COLO668 (cell line): ENCODE results near the gene DUXA.
A peak's percentile ranks its signal among the peaks of the same experiment; 100 is the strongest.
"Not testable (repeated sequence)": the region's sequence is repeated elsewhere in the genome, so short reads cannot be mapped to it uniquely, and the experiment has no call there.

Experiments used
- DNase-seq: peaks from one replicate; lab custom pipeline; 2025; ENCODE audit not compliant: unreplicated experiment; lab: John Stamatoyannopoulos, UW

DUXA gene

DNA sequence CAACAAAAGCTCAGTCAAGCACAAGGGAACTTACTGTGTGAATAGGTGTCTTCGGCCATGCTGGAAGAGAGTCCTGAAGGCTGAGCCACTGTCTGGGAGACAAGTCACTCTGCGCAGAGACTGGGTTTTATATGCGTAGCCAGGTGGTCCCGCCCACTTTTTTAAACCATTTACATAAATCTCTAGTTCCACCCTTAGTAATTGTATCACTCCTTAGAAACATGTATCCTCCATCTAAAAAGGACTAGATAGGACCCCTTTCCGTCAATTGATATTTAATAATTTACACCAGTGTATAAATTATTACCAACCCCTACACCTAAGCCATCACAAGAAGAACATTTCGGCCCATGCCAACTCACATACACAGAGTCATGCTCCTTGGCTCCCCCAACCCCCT is at the start of gene DUXA:
DUXA (minus strand) TSS at position 101 of the 400 bp plus-strand sequence; CDS start at position 59, 42 bp downstream.
- DNase-seq, result no peak

DNA sequence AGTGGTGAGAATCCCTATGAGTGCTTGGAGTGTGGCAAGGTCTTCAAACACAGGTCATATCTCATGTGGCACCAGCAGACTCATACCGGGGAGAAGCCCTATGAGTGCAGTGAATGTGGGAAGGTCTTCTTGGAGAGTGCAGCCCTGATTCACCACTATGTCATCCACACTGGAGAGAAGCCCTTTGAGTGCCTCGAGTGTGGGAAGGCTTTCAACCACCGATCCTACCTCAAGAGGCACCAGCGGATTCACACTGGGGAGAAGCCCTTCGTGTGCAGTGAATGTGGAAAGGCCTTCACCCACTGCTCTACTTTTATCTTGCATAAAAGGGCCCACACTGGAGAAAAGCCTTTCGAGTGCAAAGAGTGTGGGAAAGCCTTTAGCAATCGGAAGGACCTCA is 44.8 kb upstream of the DUXA start:
- DNase-seq, result no peak

DNA sequence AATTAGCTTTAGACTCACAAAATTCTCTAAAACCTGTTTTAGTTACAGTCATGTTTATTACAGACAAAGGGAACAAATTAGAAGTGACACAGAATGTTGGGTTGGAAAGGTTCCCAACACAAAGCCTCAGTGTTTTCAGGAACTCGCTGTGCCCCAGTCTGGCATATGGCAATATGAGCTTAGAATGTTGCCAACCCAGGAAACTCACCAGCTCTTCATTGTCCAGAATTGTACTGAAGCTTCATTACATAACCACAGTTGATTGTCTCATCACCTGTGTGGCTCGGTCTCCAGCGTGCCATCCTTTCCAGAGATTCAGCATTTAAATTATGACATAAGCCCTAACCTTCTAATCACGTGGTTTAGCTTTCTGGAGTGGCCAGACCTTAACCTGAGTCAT is 43.1 kb upstream of the DUXA start:
- DNase-seq, result no peak

DNA sequence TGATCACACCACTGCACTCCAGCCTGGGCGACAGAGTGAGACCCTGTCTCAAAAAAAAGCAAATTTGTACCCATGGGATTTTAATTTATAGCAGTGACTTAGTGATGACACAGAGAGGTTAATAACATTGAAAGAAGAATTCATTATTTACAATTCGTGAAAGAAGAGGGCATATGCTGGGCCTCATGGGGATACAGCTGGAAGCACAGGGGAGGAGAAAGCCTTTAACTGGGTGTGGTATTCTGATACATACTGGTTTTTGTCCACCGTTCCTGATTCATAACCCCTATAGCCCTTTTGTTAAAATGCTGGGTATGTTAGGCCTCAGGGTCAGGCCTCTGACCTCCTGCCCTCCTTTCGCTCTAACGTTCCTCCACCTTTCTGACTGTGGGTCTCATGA is 34.9 kb upstream of the DUXA start:
- DNase-seq, result no peak

DNA sequence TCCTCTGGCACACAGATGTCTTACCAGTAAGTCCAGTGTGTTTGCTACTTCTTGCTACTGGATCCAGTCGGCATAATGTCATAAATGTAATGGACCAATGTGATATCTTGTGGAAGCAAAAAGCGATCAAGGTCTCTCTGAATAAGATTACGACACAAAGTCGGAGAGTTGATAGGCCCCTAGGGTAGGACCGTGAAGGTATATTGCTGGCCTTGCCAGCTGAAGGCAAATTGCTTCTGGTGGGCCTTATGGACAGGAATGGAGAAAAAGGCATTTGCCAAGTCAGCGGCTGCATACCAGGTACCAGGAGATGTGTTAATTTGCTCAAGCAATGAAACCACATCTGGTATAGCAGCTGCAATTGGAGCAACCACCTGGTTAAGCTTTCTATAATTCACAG is 30.6 kb upstream of the DUXA start:
- not testable (repeated sequence) for DNase-seq

DNA sequence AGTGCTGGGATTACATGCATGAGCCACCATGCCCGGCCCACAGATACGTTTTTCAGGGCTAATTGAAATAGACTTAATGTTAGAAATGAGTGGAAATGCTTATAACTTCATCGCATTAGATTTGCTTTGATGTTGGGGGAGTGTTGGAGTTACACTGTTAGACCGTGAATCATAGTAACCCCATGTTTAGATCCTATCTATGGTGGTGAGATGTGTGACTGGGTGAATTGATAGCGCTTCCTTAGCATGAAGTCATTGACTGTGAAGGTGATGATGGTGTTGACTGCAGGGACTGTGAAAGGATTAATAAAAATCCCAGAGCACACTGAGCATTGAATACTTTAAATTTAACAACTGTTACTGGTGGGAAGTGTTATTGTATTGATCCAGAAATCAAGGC is 25.7 kb upstream of the DUXA start:
- DNase-seq, result no peak

DNA sequence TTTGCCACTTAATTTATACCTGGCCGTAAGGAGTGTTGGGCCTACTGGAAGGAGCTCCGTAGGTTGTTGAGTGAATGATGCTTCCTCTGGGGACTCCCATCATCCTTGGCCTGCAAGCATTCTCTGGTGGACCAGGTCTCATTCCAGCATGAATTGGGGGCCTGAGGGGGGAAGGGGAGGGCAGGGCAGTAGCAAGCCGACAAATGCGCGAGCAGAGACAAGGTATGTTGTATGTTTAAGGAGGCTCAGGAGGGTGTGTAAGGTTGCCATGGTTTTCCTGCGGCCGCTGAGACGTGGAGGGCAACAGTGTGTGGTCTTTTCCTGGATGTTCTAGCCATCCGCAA is 24.8 kb upstream of the DUXA start:
- peak; percentile 7 for DNase-seq

DNA sequence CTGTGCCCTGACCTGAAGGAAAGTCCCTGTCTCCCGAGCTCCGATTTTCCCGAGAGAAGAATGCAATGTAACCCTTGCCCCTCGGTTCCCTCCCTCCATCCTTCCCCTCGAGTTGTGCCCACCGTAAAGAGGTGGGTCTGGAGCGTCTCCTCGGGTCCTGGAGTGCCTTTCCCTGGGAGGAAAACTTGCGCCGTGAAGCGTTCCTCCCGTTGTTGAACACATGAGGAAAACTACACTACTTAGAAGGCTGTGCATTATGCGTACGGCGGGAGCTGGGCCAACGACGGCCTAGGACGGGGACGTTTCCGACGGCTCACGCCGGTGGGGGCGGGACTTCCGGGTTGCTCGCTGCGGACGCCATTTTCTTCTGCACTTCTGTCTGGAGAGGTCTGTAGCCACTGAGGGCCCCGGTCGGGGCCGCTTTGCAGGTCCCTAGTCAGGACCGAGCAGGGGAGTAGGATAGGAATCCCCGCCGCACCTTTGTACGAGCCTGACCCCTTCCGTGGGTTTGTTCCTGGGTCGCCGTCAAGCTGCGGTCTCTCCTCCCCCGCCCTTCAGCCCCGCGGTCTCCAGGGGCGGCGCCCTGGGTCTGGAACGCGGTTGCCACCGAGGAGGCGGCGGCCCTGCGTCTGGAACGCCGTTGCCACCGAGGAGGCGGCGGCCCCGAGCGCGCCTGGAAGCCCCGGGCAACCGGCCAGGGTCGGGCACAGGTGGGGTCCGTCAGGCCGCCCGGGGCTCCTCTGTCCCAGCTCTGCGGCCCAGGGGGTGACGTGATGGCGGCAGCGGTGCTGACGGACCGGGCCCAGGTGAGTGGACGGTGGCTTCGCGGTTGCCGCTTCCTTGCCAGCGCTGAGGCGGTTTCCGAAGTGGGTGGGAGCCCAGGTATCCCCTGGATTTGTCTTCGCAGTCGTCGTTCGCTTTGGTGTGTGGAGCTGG is 24.1 kb upstream of the DUXA start, which contains the start of gene ZNF264:
ZNF264 (plus strand) TSS at position 360 of the 936 bp plus-strand sequence; CDS start at position 774, 414 bp downstream.
- DNase-seq, result peak; percentile 88

DNA sequence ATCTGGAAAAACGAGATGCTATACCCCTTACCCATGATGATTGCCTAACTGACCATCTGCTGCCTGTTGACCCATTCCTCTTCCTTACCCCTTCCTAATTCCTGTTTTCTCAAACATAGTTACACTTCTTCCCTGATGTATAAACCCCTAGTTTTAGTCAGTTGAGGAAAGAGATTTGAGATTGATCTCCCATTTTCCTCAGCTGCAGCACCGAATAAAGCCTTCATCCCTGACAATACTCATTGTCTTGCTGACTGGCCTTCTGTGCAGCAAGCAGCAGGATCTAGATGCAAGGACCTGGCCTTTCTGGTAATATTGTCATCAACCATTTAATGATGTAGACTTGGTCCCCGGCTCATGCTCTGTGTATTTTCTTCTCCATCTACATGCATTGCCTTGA is 23.0 kb upstream of the DUXA start:
- DNase-seq, result no peak

DNA sequence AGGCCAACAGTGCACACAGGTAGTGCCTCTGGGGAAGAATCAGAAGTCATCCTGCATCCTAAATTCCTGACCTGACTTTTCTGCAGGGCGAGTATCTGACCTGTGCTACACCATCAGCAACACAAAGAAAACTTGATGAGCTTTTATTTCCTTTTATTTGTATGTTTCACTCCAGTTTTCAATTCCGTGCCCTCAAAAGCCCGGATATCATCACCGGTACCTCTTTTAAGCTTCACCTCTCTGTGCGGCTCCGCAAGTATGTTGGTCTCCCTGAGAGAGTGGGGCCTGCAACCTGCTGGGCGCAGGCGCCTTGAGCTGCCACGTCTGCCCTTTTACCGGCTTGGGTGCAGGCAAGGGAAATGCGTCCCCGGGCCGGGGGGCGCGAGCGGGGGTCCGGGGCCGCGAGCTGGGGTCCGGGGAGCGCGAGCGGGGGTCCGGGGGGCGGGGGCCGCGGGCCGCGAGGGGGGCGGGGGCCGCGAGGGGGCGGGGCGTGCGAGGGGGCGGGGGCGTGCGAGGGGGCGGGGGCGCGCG is 4.3 kb upstream of the DUXA start:
- DNase-seq, result peak; percentile 1

DNA sequence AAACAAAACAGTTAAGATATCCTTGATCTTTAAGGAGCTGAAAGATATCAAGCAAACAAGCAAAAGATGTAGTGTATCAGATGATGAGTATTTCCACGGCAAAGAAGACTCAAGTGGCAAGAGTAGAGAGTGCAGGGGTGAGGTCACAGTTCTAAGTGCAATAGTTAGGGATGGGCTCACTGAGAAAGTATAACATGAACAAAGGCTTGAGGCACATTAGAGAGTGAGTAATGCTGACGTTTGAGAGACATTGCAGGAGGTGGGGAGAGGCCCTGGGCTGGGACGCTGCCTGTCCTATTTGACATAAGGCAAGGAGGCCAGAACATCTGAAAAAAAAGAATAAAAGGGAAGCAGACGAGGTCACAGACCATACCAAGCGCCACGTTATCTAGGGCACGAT is 1.4 kb downstream of the DUXA start:
- DNase-seq, result no peak

DNA sequence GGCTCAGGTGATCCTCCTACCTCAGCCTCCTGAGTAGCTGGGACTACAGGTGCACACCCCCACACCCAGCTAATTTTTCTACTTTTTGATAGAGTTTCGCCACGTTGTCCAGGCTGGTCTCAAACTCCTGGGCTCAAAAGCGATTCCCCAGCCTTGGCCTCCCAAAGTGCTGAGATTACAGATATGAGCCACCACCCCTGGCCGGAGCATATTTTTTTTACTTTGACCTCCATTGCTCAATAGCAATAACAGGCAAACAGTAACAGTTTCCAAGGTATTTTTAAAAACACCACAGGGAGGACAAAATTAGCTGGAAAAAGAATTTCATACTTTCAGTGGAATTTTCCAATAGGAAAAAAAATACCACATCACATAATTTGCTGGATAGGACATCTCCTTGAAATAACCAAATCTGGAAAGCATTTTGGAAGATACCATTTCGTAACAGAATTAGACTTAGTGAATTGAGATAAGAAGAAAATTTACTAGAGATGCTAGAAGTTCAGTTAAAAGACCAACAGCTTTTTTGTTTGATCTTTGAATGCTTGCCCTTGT is 5.2 kb downstream of the DUXA start:
- DNase-seq, result no peak

DNA sequence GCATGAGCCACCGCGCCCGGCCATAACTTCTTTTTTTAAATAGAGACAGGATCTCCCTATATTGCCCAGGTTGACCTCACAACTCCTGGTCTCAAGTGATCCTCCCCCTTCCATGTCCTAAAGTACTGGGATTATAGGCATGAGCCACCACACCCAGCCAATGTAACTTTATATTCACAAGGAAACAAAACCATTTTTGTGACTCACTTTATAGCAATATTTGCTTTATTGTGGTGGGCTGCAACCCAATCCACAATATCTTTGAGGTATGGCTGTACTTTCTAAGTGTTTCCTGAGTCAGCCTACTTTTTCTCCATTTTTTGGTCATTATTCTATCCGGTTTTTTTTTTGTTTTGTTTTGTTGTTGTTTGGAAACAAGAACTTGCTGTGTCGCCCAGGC is 14.4 kb downstream of the DUXA start:
- no peak for DNase-seq

DNA sequence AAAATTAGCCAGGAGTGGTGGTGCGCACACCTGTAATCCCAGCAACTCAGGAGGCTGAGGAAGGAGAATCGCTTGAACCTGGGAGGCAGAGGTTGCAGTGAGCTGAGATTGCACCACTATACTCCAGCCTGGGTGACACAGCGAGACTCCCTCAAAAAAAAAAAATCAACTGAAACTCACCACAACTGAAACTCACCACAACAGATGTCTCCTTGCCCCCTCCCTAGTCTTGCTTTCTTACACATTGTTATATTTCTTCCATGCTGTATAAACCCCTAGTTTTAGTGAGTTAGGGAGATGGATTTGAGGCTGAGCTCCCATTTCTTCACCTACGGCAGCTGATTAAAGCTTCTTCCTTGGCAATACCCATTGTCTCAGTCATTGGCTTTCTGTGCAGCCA is 25.6 kb downstream of the DUXA start:
- DNase-seq, result no peak

DNA sequence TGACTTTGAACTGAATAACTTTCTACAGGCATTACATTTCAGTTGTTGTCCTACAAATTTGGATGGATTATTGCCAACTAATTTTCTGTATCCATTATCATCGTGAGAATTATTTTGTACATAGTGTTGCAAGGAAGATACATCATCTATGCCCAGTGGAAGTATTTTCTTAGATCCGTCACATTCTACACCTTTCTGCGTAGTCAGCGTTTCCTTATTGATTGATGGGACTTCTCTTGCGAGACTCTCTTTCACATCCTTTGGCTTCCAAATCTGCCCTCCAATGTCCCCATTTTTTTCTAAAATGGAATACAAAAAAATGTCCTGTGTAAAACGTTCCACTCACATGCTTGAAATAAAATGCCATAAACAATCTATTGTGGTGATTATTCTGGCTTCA is 31.5 kb downstream of the DUXA start:
- DNase-seq, result no peak

DNA sequence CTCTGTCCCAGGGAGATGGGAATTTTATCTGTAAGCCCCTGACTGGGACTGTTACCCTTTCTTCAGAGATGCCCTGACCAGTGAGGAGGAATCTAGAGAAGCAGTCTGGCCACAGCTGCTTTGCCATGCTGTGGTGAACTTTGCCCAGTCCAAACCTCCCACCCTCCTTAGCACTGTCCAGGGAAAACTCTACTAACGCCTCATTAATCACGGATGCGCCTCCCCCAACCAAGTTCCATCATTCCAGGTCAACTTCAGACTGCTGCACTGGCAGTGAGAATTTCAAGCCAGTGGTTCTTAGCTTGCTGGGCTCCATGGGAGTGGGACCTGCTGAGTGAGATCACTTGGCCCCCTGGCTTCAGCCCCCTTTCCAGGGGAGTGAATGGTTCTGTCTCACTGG is 39.9 kb downstream of the DUXA start:
- DNase-seq, result not testable (repeated sequence)

DNA sequence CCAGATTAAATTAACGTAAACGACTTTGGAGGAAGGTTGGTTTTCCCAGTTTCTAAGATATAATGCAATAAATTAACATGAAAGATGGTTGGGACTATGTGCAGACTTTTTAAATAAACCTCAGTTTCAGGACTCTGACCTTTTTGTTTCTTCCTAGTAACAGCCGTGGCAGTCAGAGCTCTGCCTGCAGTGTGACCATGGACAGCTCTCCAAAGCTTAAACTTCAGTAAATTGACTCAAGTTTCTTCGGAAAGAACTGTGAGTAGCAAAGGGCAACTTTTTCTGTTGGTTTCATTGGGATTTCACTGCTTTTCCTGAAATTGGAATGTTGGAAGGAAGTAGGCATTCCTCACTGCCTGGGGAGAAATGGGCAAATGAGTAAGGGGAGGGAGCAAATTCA is 43.4 kb downstream of the DUXA start:
- no peak for DNase-seq

DNA sequence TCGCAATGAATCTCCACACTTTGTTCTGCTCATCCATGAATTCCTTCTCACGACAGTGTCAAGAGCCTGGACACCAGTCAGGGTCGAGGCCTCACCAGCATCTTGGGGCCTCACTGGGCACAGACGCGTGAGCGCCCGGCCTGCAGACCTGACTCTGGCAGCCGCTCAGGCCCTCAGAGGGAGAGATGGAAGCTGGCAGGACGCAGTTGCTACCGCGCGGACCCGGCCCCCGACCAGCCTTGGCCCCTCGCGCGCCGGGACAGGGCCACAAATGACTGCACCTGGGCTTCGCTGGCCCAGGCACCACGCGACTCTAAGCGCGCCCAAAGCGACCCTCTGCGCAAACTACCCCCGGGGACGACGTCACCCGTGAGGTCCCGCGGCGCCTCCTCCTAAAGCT is 48.4 kb downstream of the DUXA start:
- DNase-seq, result no peak

DNA sequence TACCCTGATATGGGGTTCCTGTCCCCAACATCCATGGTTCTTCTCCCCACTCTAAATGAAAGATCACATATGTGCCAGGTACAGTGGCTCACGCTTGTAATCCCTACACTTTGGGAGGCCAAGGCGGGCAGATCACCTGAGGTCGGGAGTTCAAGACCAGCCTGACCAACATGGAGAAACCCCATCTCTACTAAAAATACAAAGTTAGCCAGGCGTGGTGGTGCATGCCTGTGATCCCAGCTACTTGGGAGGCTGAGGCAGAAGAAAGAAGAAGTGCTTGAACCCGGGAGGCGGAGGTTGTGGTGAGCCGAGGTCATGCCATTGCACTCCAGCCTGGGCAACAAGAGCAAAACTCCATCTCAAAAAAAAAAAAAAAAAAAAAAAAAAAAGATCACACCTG is 53.8 kb downstream of the DUXA start:
- not testable (repeated sequence) for DNase-seq

DNA sequence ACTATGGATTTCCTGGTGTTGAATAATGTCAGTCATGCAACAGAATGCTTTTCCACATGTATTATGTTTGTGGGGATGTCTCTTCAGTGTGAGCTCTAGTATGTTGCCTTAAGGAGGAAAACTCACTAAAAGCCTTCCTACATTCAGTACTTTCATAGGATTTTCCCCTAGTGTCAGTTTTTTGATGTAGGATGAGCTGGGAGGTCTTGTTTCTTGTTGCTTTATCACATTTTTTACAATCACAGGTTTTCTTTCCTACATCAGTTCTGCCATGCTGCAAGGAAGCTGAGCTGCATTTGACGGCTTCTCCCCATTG is 56.0 kb downstream of the DUXA start:
- no peak for DNase-seq

DNA sequence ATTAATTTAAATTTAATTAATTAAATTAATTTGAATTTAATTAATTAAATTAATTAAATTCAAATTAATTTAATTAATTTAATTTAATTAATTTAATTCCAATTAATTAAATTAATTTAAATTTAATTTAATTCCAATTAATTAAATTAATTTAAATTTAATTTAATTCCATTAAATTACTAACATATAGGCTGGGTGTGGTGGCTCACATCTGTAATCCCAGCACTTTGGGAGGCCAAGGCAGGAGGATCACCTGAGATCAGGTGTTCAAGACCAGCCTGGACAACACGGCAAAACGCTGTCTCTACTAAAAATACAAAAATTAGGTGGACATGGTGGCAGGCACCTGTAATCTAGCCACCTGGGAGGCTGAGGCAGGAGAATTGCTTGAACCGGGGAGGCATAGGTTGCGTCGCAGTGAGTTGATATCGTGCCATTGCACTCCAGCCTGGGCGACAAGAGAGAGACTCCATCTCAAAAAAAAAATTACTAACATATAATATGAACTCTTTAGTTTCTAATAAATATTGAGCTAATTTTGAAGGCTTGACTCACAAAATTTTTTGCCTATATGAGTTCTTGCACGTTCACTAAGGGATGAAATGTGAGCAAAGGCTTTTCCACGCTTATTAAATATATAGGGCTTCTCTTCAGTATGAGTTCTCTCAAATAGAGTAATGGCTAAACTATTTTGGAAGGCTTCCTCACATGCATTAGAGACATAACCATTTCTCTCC is 56.5 kb downstream of the DUXA start:
- DNase-seq, result no peak

DNA sequence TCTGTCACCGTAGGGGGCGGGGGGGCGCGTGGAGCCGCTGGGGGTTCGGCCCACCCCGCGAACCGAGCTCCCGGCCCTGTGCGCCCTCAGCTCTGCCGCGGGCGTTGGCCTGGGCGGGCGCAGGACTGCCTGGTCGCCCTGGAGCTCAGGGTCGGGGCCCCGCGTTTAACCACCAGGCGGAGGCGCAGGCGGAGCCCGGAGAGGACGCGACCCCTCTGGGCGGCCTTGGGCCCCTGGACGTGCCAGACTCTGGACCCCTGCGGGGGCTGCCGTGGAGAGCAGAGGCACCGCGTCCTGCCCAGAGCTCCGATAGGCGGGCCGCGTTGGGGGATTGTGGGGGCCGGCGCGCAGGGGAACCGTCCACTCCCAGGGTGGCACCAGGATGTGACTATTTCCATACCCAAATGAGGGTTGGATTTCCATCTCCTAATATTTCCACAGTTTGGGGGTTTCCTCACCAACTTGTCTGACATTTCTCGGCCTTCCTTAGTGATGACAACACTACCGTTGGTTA is 60.5 kb downstream of the DUXA start:
- no peak for DNase-seq
